OCI-LY7 (cell line): ENCODE data around the gene MAGIX. TPM values are rescaled to one million over a fixed set of nuclear protein-coding genes. Genes with fewer than 3 reads are reported as not detected.

Experiments
- BruUV-seq: library from RNA; stranded (reverse); fragments of 400-500 nt; replicated peaks from 2 replicates; lab custom pipeline; 2021; lab: Mats Ljungman, UMichigan
- CTCF ChIA-PET: fragments of 300-600 bp; sonication (Branson Sonifier 250); formaldehyde crosslinking; loops from one replicate; lab custom pipeline; 2022; ENCODE audit warnings: antibody characterized with exemption; ENCODE audit not compliant: unreplicated experiment; lab: Charles Lee
- POLR2A ChIA-PET: fragments of 300-600 bp; sonication (Branson Sonifier 250); formaldehyde crosslinking; loops from one replicate; lab custom pipeline; 2022; ENCODE audit warnings: antibody characterized with exemption; lab: Charles Lee
- DNase-seq: peaks from one replicate; pipeline ENCODE4 v3.0.0-alpha.2; 2015; ENCODE audit warnings: low spot score
- H2AFZ ChIP-seq: fragments of 200-600 bp; sonication (generic), shearing (Covaris generic); 2 replicates; pipeline ENCODE4 v1.6.1; 2014; ENCODE audit warnings: mild to moderate bottlenecking, antibody characterized with exemption, low read length, moderate library complexity
- H3K27ac ChIP-seq: fragments of 200-600 bp; sonication (generic); 2 replicates; pipeline ENCODE4 v1.5.1; 2014; ENCODE audit warnings: mixed run types, low read depth, mild to moderate bottlenecking, moderate library complexity, low read length, inconsistent platforms; ENCODE audit not compliant: poor library complexity, severe bottlenecking
- H3K36me3 ChIP-seq: fragments of 200-600 bp; sonication (generic); 2 replicates; pipeline ENCODE4 v1.6.1; 2014; ENCODE audit warnings: mild to moderate bottlenecking, antibody characterized with exemption, low read length, moderate library complexity, mixed read lengths; ENCODE audit not compliant: insufficient read depth
- H3K4me1 ChIP-seq: fragments of 200-600 bp; sonication (generic); 2 replicates; pipeline ENCODE4 v1.5.1; 2014; ENCODE audit warnings: mild to moderate bottlenecking, low read length; ENCODE audit not compliant: insufficient read depth, poor library complexity, severe bottlenecking
- H3K4me2 ChIP-seq: fragments of 200-600 bp; sonication (generic); 2 replicates; pipeline ENCODE4 v1.6.1; 2014; ENCODE audit warnings: mild to moderate bottlenecking, low read length
- H3K4me3 ChIP-seq: fragments of 200-600 bp; sonication (generic); 2 replicates; pipeline ENCODE4 v1.5.1; 2014; ENCODE audit warnings: mild to moderate bottlenecking, low read depth, low read length; ENCODE audit not compliant: poor library complexity, severe bottlenecking
- H3K79me2 ChIP-seq: fragments of 200-600 bp; sonication (generic); 2 replicates; pipeline ENCODE4 v1.6.1; 2016; ENCODE audit warnings: low read depth, mild to moderate bottlenecking, low read length, moderate library complexity, mixed read lengths; ENCODE audit not compliant: insufficient read depth
- H3K9me2 ChIP-seq: fragments of 200-600 bp; sonication (generic); 2 replicates; pipeline ENCODE4 v1.6.1; 2016; ENCODE audit warnings: mild to moderate bottlenecking, low read length, mixed read lengths; ENCODE audit not compliant: insufficient read depth
- H3K9me3 ChIP-seq: fragments of 200-600 bp; sonication (generic); 2 replicates; pipeline ENCODE4 v1.6.1; 2014; ENCODE audit warnings: mild to moderate bottlenecking, mixed run types, low read length, mixed read lengths
- H4K20me1 ChIP-seq: fragments of 200-600 bp; sonication (generic); 2 replicates; pipeline ENCODE4 v1.6.1; 2014; ENCODE audit warnings: mild to moderate bottlenecking, antibody characterized with exemption, low read length, moderate library complexity, mixed read lengths; ENCODE audit not compliant: insufficient read depth
- EZH2phosphoT487 ChIP-seq: fragments of 200-600 bp; sonication (generic); IDR thresholded peaks from 2 replicates; pipeline ENCODE4 v1.6.1; 2018; ENCODE audit warnings: low read depth, borderline replicate concordance, mild to moderate bottlenecking, mixed run types, antibody characterized with exemption, low read length, moderate library complexity, mixed read lengths
- intact Hi-C: fragments of 100-400 bp; cut with micrococcal nuclease; formaldehyde crosslinking; loops from one replicate; pipeline ENCODE4 v1.10.0; 2022; ENCODE audit not compliant: unreplicated experiment
- total RNA-seq, 2 experiments: library from RNA; depleted of rRNA in 1 of 2; stranded (reverse); fragments of >200 nt in 1 of 2; shearing (Covaris generic) in 1 of 2; gene quantifications; 2 replicates each; pipeline ENCODE4 v1.2.3, GENCODE V29; 2014 to 2022
- TF ChIP-seq, protein P1 (sequence below): fragments of 200-600 bp; sonication (generic); conservative IDR thresholded peaks from 2 replicates; pipeline ENCODE4 v1.5.1; 2014; ENCODE audit warnings: mild to moderate bottlenecking, antibody characterized with exemption, low read length, moderate library complexity, mixed read lengths

The MAGIX gene
- total RNA-seq, 2 experiments from 2014 or later, result 0.85 to 1.7 TPM

DNA sequence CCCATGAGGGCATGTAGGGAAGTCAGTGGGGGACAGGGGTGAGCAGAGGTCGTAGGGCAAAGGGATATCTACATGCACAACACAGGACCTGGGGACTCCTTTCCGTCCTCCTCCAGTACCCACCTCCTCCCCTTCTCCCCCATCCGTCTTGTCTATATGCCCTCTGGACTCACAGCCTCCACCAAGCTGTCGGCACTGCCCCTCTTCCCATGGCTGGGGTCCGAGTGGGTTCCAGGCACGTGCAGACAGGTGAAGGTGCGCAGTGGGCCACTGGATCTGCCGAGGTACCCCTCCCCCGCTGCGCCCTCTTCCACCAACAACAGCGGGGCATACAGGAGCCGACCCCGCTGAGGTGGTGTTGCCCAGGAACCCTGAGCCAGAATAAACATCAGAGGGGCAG is 42.9 kb downstream of the MAGIX start:
- Histone ChIP-seq H3K79me2 (no peaks in the 10 kb centered on the region), H3K9me2 (no peaks in the 10 kb centered on the region), H3K36me3 (no peaks in the 10 kb centered on the region), H2AFZ (no peak overlapping the region), H4K20me1 (no peaks in the 10 kb centered on the region), H3K4me3 (no peak overlapping the region), H3K4me1 (peaks cover 4% of the 10 kb centered on the region), H3K9me3 (no peaks in the 10 kb centered on the region), H3K4me2 (no peak overlapping the region), H3K27ac (no peak overlapping the region)
- TF ChIP-seq, protein P1, sequence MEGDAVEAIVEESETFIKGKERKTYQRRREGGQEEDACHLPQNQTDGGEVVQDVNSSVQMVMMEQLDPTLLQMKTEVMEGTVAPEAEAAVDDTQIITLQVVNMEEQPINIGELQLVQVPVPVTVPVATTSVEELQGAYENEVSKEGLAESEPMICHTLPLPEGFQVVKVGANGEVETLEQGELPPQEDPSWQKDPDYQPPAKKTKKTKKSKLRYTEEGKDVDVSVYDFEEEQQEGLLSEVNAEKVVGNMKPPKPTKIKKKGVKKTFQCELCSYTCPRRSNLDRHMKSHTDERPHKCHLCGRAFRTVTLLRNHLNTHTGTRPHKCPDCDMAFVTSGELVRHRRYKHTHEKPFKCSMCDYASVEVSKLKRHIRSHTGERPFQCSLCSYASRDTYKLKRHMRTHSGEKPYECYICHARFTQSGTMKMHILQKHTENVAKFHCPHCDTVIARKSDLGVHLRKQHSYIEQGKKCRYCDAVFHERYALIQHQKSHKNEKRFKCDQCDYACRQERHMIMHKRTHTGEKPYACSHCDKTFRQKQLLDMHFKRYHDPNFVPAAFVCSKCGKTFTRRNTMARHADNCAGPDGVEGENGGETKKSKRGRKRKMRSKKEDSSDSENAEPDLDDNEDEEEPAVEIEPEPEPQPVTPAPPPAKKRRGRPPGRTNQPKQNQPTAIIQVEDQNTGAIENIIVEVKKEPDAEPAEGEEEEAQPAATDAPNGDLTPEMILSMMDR, result no peak
- TF ChIP-seq EZH2phosphoT487, result no peak
- no peak for DNase-seq
- BruUV-seq, result no TSS peak
- POLR2A ChIA-PET, result no interaction called here
- CTCF ChIA-PET, result no interaction called here
- intact Hi-C loops, result no loop called here

DNA sequence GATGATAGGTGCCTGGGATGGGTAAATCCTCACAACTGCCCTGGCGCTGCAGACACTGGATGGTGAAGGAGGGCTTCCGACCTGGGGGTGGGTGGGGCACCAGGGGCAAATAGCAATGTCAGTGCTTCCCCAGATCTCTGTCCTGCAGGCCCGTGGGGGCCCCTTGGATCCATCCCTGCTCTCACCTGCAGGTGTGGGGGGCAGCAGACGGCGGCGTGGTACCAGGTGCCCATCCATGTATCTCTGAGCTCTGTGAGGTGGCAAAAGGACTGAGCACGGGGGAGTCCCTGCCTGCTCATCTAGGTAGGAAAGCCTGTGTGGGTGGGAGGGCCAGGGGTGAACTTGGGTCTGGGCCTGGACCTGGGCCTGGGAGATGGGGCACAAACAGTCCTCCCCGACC is 44.0 kb downstream of the MAGIX start:
- no TSS peak for BruUV-seq
- no peaks in the 10 kb centered on the region for H3K79me2 ChIP-seq
- CTCF ChIA-PET, result no interaction called here

DNA sequence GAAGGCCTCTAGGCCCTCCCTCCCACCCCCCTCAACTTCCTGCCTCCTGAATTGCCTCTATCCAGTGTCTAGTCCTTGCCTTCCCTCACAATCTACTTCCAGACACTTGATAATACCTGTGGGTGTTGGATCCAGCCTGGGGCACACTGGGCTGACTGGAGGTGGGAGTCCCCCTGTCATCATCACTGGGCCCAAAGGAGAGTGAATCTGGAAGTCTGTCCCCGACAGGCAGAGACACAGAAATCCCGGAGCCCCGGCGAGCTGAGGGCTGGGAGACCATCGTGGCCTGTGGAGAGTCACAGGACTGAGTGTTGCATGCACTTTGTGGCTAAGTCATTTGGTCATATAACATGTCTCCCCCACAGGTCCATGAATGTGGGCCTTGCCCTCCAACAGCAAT is 45.8 kb downstream of the MAGIX start:
- no TSS peak for BruUV-seq
- ChIA-PET CTCF (no interaction called here), POLR2A (interaction anchor here (1.0 kb wide), 1 partner anchor 20 kb away, joined by 3 read pairs; no protein-coding TSS in a partner anchor)

More for the DNA sequence above, 44.0 kb downstream of the MAGIX start:
- POLR2A ChIA-PET, result no interaction called here
- H4K20me1 ChIP-seq, result no peaks in the 10 kb centered on the region
- no peaks in the 10 kb centered on the region for H3K9me2 ChIP-seq
- H3K27ac ChIP-seq, result no peak overlapping the region
- H3K4me3 ChIP-seq, result no peak overlapping the region
- H3K36me3 ChIP-seq, result no peaks in the 10 kb centered on the region
- no peak for TF ChIP-seq EZH2phosphoT487
- TF ChIP-seq, protein P1, result no peak
- H2AFZ ChIP-seq, result no peak overlapping the region
- H3K4me1 ChIP-seq, result no peaks in the 10 kb centered on the region
- DNase-seq, result no peak
- no peak overlapping the region for H3K4me2 ChIP-seq
- H3K9me3 ChIP-seq, result no peaks in the 10 kb centered on the region
- intact Hi-C loops, result no loop called here

More for the DNA sequence above, 45.8 kb downstream of the MAGIX start:
- no peaks in the 10 kb centered on the region for H3K79me2 ChIP-seq
- no peak for TF ChIP-seq EZH2phosphoT487
- TF ChIP-seq, protein P1, result no peak
- H3K9me3 ChIP-seq, result no peaks in the 10 kb centered on the region
- H3K4me2 ChIP-seq, result no peak overlapping the region
- DNase-seq, result no peak
- H2AFZ ChIP-seq, result no peak overlapping the region
- H3K9me2 ChIP-seq, result no peaks in the 10 kb centered on the region
- H3K4me1 ChIP-seq, result no peaks in the 10 kb centered on the region
- no peaks in the 10 kb centered on the region for H4K20me1 ChIP-seq
- intact Hi-C loops, result no loop called here
- no peak overlapping the region for H3K4me3 ChIP-seq
- no peak overlapping the region for H3K27ac ChIP-seq
- no peaks in the 10 kb centered on the region for H3K36me3 ChIP-seq
